ENCODE data around the gene THBS3.

DNA sequence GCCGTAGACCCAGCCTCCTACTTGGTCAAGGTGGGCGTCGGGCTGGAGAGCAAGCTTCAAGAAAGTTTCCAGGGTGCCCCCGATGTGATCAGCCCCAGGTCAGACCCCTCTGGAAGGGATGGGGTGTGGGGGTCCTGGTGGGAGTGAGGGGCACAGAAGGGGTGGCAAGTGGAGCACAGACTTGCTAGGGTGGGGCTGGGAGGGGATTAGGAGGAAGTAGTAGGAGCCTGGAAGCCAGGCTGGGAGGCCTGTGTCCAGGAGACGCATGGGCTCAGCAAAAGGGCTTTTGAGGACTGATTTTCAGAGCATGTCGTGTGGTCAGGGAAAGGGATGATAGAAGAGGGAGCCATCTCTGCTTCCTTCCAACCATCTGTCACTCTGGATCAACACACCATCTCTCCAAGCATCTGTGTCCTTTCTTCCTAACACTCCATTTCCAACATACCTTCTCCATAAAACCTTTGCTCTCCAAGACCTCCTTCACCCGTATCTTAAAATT lies 25.6 kb downstream of the THBS3 start:
- no peak for TF ChIP-seq ZNF343 (CRISPR knock-in tag; IDR thresholded peaks at IDR 0.05)
- TF ChIP-seq, protein P1, sequence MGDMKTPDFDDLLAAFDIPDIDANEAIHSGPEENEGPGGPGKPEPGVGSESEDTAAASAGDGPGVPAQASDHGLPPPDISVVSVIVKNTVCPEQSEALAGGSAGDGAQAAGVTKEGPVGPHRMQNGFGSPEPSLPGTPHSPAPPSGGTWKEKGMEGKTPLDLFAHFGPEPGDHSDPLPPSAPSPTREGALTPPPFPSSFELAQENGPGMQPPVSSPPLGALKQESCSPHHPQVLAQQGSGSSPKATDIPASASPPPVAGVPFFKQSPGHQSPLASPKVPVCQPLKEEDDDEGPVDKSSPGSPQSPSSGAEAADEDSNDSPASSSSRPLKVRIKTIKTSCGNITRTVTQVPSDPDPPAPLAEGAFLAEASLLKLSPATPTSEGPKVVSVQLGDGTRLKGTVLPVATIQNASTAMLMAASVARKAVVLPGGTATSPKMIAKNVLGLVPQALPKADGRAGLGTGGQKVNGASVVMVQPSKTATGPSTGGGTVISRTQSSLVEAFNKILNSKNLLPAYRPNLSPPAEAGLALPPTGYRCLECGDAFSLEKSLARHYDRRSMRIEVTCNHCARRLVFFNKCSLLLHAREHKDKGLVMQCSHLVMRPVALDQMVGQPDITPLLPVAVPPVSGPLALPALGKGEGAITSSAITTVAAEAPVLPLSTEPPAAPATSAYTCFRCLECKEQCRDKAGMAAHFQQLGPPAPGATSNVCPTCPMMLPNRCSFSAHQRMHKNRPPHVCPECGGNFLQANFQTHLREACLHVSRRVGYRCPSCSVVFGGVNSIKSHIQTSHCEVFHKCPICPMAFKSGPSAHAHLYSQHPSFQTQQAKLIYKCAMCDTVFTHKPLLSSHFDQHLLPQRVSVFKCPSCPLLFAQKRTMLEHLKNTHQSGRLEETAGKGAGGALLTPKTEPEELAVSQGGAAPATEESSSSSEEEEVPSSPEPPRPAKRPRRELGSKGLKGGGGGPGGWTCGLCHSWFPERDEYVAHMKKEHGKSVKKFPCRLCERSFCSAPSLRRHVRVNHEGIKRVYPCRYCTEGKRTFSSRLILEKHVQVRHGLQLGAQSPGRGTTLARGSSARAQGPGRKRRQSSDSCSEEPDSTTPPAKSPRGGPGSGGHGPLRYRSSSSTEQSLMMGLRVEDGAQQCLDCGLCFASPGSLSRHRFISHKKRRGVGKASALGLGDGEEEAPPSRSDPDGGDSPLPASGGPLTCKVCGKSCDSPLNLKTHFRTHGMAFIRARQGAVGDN (CRISPR knock-in tag; IDR thresholded peaks at IDR 0.05), result no peak
- TF ChIP-seq ZBTB8A (CRISPR knock-in tag; IDR thresholded peaks at IDR 0.05; ENCODE audit: borderline replicate concordance, low read depth), result no peak
- TF ChIP-seq, protein P2, sequence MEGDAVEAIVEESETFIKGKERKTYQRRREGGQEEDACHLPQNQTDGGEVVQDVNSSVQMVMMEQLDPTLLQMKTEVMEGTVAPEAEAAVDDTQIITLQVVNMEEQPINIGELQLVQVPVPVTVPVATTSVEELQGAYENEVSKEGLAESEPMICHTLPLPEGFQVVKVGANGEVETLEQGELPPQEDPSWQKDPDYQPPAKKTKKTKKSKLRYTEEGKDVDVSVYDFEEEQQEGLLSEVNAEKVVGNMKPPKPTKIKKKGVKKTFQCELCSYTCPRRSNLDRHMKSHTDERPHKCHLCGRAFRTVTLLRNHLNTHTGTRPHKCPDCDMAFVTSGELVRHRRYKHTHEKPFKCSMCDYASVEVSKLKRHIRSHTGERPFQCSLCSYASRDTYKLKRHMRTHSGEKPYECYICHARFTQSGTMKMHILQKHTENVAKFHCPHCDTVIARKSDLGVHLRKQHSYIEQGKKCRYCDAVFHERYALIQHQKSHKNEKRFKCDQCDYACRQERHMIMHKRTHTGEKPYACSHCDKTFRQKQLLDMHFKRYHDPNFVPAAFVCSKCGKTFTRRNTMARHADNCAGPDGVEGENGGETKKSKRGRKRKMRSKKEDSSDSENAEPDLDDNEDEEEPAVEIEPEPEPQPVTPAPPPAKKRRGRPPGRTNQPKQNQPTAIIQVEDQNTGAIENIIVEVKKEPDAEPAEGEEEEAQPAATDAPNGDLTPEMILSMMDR (CRISPR knock-in tag; IDR thresholded peaks at IDR 0.05), result no peak
- TF ChIP-seq ZNF317 (CRISPR knock-in tag; IDR thresholded peaks at IDR 0.05), result no peak
- no peak for TF ChIP-seq NFE2L2 (IDR thresholded peaks at IDR 0.05; ENCODE audit: low read length)
- no peak for TF ChIP-seq KAT2B (IDR thresholded peaks at IDR 0.05; ENCODE audit: borderline replicate concordance, low read depth, low read length)
- TF ChIP-seq ZFX (CRISPR knock-in tag; IDR thresholded peaks at IDR 0.05; ENCODE audit: low read depth), result no peak
- TF ChIP-seq FOXA1 (IDR thresholded peaks at IDR 0.05), result no peak
- TF ChIP-seq FOXA1 (CRISPR knock-in tag; IDR thresholded peaks at IDR 0.05), result no peak
- no peak for TF ChIP-seq TARDBP (CRISPR knock-in tag; IDR thresholded peaks at IDR 0.05)
- no peak for TF ChIP-seq SMC3 (IDR thresholded peaks at IDR 0.05; ENCODE audit: low read length)
